ENCODE measurements around the gene ISCA1. TPM values are rescaled to one million over a fixed set of nuclear protein-coding genes. Genes with fewer than 3 reads are reported as not detected.
A peak's percentile ranks its signal among the peaks of the same experiment; 100 is the strongest.

The ISCA1 gene
- total RNA-seq (10 to 100 TPM; 40.9 to 48.3 TPM), polyA plus RNA-seq (ENCODE audit: insufficient read depth, low read depth, low replicate concordance) (66.2 TPM)
- long read RNA-seq, donor 1, transcript ISCA1-203 (4 exons, 1,958 nt), result major isoform, 14 of 16 reads
- long read RNA-seq, donor 1, partial matches to known transcripts, result 0 of 16 reads
- long read RNA-seq, donor 1, other reads (novel, unspliced or antisense), result 0 of 16 reads
- long read RNA-seq, donor 2, transcript ISCA1-203 (4 exons, 1,958 nt), result major isoform, 15 of 15 reads
- long read RNA-seq, donor 2, partial matches to known transcripts, result 0 of 15 reads
- long read RNA-seq, donor 2, other reads (novel, unspliced or antisense), result 0 of 15 reads

GRCh38 chr9:86282077-86282978 is at the start of gene ISCA1:
TSS of gene ISCA1 (minus strand) at chr9:86282538. CDS start at chr9:86282458, 80 bp downstream.
- 0 to 1% methylated on average over 19 to 82 of the region's 101 CpGs for WGBS, 2 donors
- TF ChIP-seq, protein P1, sequence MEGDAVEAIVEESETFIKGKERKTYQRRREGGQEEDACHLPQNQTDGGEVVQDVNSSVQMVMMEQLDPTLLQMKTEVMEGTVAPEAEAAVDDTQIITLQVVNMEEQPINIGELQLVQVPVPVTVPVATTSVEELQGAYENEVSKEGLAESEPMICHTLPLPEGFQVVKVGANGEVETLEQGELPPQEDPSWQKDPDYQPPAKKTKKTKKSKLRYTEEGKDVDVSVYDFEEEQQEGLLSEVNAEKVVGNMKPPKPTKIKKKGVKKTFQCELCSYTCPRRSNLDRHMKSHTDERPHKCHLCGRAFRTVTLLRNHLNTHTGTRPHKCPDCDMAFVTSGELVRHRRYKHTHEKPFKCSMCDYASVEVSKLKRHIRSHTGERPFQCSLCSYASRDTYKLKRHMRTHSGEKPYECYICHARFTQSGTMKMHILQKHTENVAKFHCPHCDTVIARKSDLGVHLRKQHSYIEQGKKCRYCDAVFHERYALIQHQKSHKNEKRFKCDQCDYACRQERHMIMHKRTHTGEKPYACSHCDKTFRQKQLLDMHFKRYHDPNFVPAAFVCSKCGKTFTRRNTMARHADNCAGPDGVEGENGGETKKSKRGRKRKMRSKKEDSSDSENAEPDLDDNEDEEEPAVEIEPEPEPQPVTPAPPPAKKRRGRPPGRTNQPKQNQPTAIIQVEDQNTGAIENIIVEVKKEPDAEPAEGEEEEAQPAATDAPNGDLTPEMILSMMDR (IDR thresholded peaks at IDR 0.05), result no peak
- peak; percentile 68 for TF ChIP-seq POLR2A (IDR thresholded peaks at IDR 0.05)
- no peaks in the 10 kb centered on the region for H3K27me3 ChIP-seq
- H3K27ac ChIP-seq, result peak within 1 kb of the TSS; percentile 93 to 99
- no peaks in the 10 kb centered on the region for H3K9me3 ChIP-seq
- H3K4me3 ChIP-seq, result peak within 1 kb of the TSS; percentile 91 to 96
- H3K4me1 ChIP-seq, result peaks cover 17% of the 10 kb centered on the region
- no peaks in the 10 kb centered on the region for H3K36me3 ChIP-seq (ENCODE audit: low read depth, missing control alignments)
- intact Hi-C loops (cut with DNase I; ENCODE audit: low total_unique reads), result no loop called here
- DNase-seq, result peak; percentile 98

DNA sequence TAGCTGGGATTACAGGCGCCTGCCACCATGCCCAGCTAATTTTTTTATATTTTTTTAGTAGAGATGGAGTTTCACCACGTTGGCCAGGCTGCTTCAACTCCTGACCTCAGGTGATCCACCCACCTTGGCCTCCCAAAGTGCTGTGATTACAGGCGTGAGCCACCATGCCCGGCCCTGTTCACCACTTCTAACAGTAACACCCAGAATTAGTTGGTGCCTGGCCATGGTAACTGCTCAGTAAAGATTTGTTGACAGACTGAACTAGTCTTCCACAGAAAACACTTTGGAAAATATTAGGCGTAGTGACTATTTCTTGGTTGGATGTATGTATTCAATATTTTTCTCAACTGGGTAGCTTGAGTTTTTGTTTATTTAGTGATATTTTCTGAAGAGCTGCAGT is 47.8 kb upstream of the ISCA1 start:
- Histone ChIP-seq H3K9me3 (no peaks in the 10 kb centered on the region), H3K36me3 (ENCODE audit: low read depth, missing control alignments) (no peaks in the 10 kb centered on the region), H3K4me1 (no peaks in the 10 kb centered on the region), H3K27ac (no peak overlapping the region), H3K4me3 (no peak overlapping the region), H3K27me3 (no peaks in the 10 kb centered on the region)
- WGBS, 2 donors, result 97 to 99% methylated on average over 5 of the region's 5 CpGs
- intact Hi-C loops (cut with DNase I; ENCODE audit: low total_unique reads), result no loop called here
- TF ChIP-seq, protein P1 (IDR thresholded peaks at IDR 0.05), result no peak
- TF ChIP-seq POLR2A (IDR thresholded peaks at IDR 0.05), result no peak
- DNase-seq, result no peak

DNA sequence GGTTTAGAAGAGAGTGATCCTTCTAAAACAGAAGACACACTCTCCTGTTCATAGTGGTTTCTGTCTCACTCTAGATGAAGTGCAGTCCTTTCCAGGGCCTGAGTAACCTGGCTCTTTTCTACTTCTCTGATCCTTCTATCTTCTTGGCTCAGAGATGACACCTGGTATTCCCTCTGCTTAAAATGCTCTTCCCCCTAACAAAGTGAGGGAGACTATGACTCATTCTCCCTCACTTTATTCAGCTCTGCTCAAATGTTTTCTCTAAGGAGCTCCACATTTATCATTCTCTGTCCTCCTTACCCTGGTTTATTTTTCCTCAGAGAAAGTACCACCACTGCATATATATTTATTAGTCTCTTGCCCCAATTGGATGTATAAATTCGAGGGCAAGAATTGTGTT is 47.3 kb upstream of the ISCA1 start:
- no peaks in the 10 kb centered on the region for H3K27me3 ChIP-seq
- H3K27ac ChIP-seq, result no peak overlapping the region
- H3K9me3 ChIP-seq, result no peaks in the 10 kb centered on the region
- TF ChIP-seq, protein P1 (IDR thresholded peaks at IDR 0.05), result no peak
- TF ChIP-seq POLR2A (IDR thresholded peaks at IDR 0.05), result no peak
- no peak overlapping the region for H3K4me3 ChIP-seq
- no peak for DNase-seq
- H3K36me3 ChIP-seq (ENCODE audit: low read depth, missing control alignments), result no peaks in the 10 kb centered on the region
- no peaks in the 10 kb centered on the region for H3K4me1 ChIP-seq
- intact Hi-C loops (cut with DNase I; ENCODE audit: low total_unique reads), result no loop called here
- 100% methylated on average over 1 of the region's 1 CpG for WGBS, 2 donors

GRCh38 chr9:86328156-86328555 is 45.8 kb upstream of the ISCA1 start:
- no peaks in the 10 kb centered on the region for H3K27me3 ChIP-seq
- H3K4me3 ChIP-seq, result no peak overlapping the region
- intact Hi-C loops (cut with DNase I; ENCODE audit: low total_unique reads), result no loop called here
- DNase-seq, result no peak
- TF ChIP-seq, protein P1 (IDR thresholded peaks at IDR 0.05), result no peak
- TF ChIP-seq POLR2A (IDR thresholded peaks at IDR 0.05), result no peak
- WGBS, 2 donors, result 61 to 77% methylated on average over 4 of the region's 4 CpGs
- no peaks in the 10 kb centered on the region for H3K4me1 ChIP-seq
- H3K36me3 ChIP-seq (ENCODE audit: low read depth, missing control alignments), result no peaks in the 10 kb centered on the region
- H3K9me3 ChIP-seq, result no peaks in the 10 kb centered on the region
- no peak overlapping the region for H3K27ac ChIP-seq
